Psoas muscle (tissue), 8 donors: ENCODE results near the gene LPP. TPM values are rescaled to one million over a fixed set of nuclear protein-coding genes. Genes with fewer than 3 reads are reported as not detected.
A peak's percentile ranks its signal among the peaks of the same experiment; 100 is the strongest.

Experiments
- ATAC-seq, 4 donors: fragments of 200-7000 bp; cut with Tn5 transposase; one replicate each; pipeline ENCODE4 v1.9.1; 2020; ENCODE audit warnings: moderate library complexity in 3 of 4, mild to moderate bottlenecking in 2 of 4
- DNase-seq, 2 donors: peaks; one replicate each; pipeline ENCODE4 v3.0.0-alpha.2; 2020
- H3K27ac ChIP-seq: fragments of 200-600 bp; one replicate; pipeline ENCODE4 v1.8.0; 2022
- H3K27me3 ChIP-seq, 3 donors: fragments of 200-600 bp in 1 of 3; one replicate each; pipeline versions ENCODE4 v1.6.1 to v1.8.0; 2013 to 2022; ENCODE audit warnings: low read length in 2 of 3, mild to moderate bottlenecking in 2 of 3, moderate library complexity in 1 of 3; ENCODE audit not compliant: insufficient read depth in 3 of 3
- H3K36me3 ChIP-seq, 2 donors: fragments of 200-600 bp in 1 of 2; one replicate each; pipeline versions ENCODE4 v1.6.1 to v1.8.0; 2013 to 2022; ENCODE audit warnings: low read depth in 1 of 2, mild to moderate bottlenecking in 1 of 2, moderate library complexity in 1 of 2; ENCODE audit not compliant: insufficient read depth in 1 of 2
- H3K4me1 ChIP-seq: fragments of 200-600 bp; one replicate; pipeline ENCODE4 v1.8.0; 2022
- H3K4me3 ChIP-seq: fragments of 200-600 bp; one replicate; pipeline ENCODE4 v1.8.0; 2022; ENCODE audit warnings: mild to moderate bottlenecking
- H3K9me3 ChIP-seq: fragments of 200-600 bp; one replicate; pipeline ENCODE4 v1.8.0; 2022
- CTCF ChIP-seq: fragments of 200-600 bp; IDR thresholded peaks from one replicate; pipeline ENCODE4 v1.8.0; 2022; ENCODE audit warnings: antibody characterized with exemption
- WGBS, 3 donors: extraction: QIAGEN DNeasy Blood & Tissue Kit; methylation state at CpG; one replicate each; pipeline versions ENCODE4 v1.1.6 to v1.1.7; 2013; 5-methylcytosine and 5-hydroxymethylcytosine counted together
- intact Hi-C, 2 donors: fragments of 100-400 bp; cut with DNase I; formaldehyde crosslinking; loops; one replicate each; pipeline versions ENCODE4 v1.11.0 to v1.14.2; 2022
- polyA plus RNA-seq, 3 donors: library from polyadenylated mRNA; stranded (reverse); fragments of 200-250 nt; gene quantifications; one replicate each; pipeline ENCODE4 v1.2.3, GENCODE V29; 2013
- total RNA-seq, 4 donors: library from RNA; stranded (reverse); fragmentation: NEBNext Ultra II Directional in 2 of 4; extraction: Animal tissue kit (Norgen Biotek cat#: 25700) in 2 of 4; gene quantifications; one replicate each; pipeline versions ENCODE4 v1.2.1 to v1.2.4, GENCODE V29; 2021 to 2023
- donor health status: healthy with polysubstance abuse.
- donor health status: DM: no; HTN: no; CAD: no; lungs with moderate emphysema.
- donor health status: Bipolar disorder and iron deficiency.
- donor health status: healthy.
- donor health status: DM: yes; HTN: yes; CAD: no.
- donor health status: DM: no; HTN: no; CAD: no.
- donor health status: DM: no; HTN: no; CAD: no.
- donor health status: DM: yes; HTN: yes; CAD: no.

LPP gene
- total and polyA plus RNA-seq, 7 donors: 2.6 to 80.3 (median 42.8) TPM

GRCh38 chr3:188183452-188183851 is 29.5 kb downstream of the LPP start:
- no peak for DNase-seq
- TF ChIP-seq CTCF: no peak
- WGBS, 3 donors: 79 to 85% (median 85%) methylated on average over 5 of the region's 5 CpGs
- intact Hi-C loops: no loop called here
- Histone ChIP-seq H3K4me3 (no peak overlapping the region), H3K36me3 (peaks cover 0 to 2% of the 10 kb centered on the region in 2 donors), H3K9me3 (no peaks in the 10 kb centered on the region), H3K4me1 (peaks cover 76% of the 10 kb centered on the region), H3K27ac (no peak overlapping the region), H3K27me3 (no peaks in the 10 kb centered on the region)
- ATAC-seq: peak in 1 of 4 donors; percentile 31

DNA sequence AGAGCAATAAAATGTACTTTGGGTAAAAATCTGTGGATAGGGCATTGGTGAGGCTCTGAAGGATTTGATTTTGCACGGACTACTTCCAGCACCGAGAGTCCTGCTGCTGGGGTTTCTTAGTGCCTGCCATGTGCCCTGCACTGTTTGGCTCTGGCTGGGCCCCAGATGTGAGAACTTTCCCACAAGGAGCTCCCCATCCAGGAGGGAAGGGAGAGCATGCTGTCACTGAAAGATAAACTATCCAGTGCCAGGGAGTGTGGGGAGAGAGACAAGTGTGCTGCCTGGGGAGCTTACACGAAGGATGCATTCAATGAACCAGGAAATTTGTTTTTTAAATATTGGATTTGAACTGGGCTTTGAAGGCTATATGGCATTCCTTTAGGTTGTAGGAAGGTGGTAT is 30.2 kb downstream of the LPP start:
- H3K27ac ChIP-seq: peak overlapping the region; percentile 92
- H3K9me3 ChIP-seq: no peaks in the 10 kb centered on the region
- peaks cover 76% of the 10 kb centered on the region for H3K4me1 ChIP-seq
- DNase-seq (no peak), ATAC-seq (no peak)
- intact Hi-C loops: no loop called here
- H3K36me3 ChIP-seq: peaks cover 0 to 2% of the 10 kb centered on the region in 2 donors
- H3K27me3 ChIP-seq: no peaks in the 10 kb centered on the region
- no peak for TF ChIP-seq CTCF
- WGBS, 3 donors: 52 to 83% (median 60%) methylated on average over 3 of the region's 3 CpGs
- H3K4me3 ChIP-seq: no peak overlapping the region

DNA sequence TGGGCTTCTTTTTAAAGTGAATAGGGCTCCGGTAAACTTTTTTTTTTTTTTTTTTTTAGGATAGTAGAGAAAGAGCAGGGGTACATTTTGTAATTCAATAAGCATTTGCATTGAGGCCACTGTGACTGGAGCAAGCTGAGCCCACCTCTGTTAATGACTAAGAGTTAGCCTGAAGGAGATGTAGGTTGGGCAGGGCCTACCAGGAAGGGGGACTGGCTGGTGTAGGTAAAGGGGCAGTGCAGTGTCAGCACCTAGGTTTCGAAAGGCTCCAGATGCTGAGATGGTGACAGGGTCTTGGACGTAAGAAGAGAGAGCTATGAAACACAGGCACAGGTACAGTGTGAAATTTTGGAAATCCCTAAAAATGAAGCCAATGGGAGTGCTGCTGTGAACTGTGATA is 30.7 kb downstream of the LPP start:
- no peak for TF ChIP-seq CTCF
- peak in 2 of 4 donors; percentile 21 to 22 for ATAC-seq
- intact Hi-C loops: loop anchor here in 1 of 2 donors (5.0 kb wide), 1 partner anchor 78 kb away; no protein-coding TSS in a partner anchor
- H3K4me3 ChIP-seq: no peak overlapping the region
- WGBS, 3 donors: 85 to 94% (median 88%) methylated on average over 3 of the region's 3 CpGs
- peak overlapping the region; percentile 92 for H3K27ac ChIP-seq
- no peaks in the 10 kb centered on the region for H3K9me3 ChIP-seq
- H3K27me3 ChIP-seq: no peaks in the 10 kb centered on the region
- peaks cover 0 to 2% of the 10 kb centered on the region in 2 donors for H3K36me3 ChIP-seq
- no peak for DNase-seq
- H3K4me1 ChIP-seq: peaks cover 74% of the 10 kb centered on the region

DNA sequence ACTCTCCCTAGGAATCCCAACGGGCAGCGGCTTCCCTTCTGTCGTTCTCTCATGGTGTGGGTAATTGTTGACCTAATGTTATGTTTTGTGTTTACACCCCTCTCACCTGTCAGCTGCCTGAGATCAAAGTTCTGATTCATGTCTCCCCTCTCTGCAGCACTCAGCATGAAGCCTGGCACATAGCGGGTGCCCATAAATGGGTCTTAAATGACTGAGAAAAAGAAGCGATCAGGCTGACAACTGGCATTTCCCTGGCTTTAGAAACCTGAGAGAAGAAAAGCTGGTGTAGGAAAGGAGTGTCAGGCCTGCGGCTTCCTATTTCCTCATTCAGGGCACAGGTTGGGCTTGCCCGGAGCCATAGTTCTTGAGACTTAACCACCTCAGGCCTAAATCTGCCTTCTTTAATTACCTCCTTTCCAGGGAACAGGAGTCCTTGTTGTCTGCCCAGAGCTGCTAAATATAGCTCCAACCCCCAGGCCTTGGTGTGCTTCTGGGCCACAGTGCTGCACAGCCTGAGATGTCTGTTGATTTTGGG is 31.8 kb downstream of the LPP start:
- intact Hi-C loops: loop anchor here in 1 of 2 donors (1.0 to 5.0 kb wide), 3 partner anchors 41 to 440 kb away; partner anchors contain the start of gene BCL6
- H3K9me3 ChIP-seq: no peaks in the 10 kb centered on the region
- H3K4me3 ChIP-seq: peak overlapping the region; percentile 35
- DNase-seq (peak; percentile 30 to 71), ATAC-seq (peak; percentile 84 to 90 (median 88))
- no peak for TF ChIP-seq CTCF
- H3K27ac ChIP-seq: peak overlapping the region; percentile 92
- peaks cover 70% of the 10 kb centered on the region for H3K4me1 ChIP-seq
- H3K36me3 ChIP-seq: peaks cover 0 to 2% of the 10 kb centered on the region in 2 donors
- H3K27me3 ChIP-seq: no peaks in the 10 kb centered on the region
- 24 to 36% (median 25%) methylated on average over 7 of the region's 7 CpGs for WGBS, 3 donors

- DNase-seq: no peak
- Histone ChIP-seq H3K9me3 (no peaks in the 10 kb centered on the region), H3K4me3 (no peak overlapping the region), H3K27me3 (no peaks in the 10 kb centered on the region), H3K4me1 (peaks cover 67% of the 10 kb centered on the region), H3K27ac (peak overlapping the region; percentile 92), H3K36me3 (peaks cover 0 to 2% of the 10 kb centered on the region in 2 donors)
- 88 to 92% (median 91%) methylated on average over 2 of the region's 2 CpGs for WGBS, 3 donors
- intact Hi-C loops: loop anchor here in 1 of 2 donors (2.0 to 5.0 kb wide), 2 partner anchors 40 to 75 kb away; no protein-coding TSS in a partner anchor
- ATAC-seq: no peak
- no peak for TF ChIP-seq CTCF
Observed at GRCh38 chr3:188187053-188187452, 33.1 kb downstream of the LPP start.
